ENCODE data around the gene CFAP410.
"Not testable (repeated sequence)": the region's sequence is repeated elsewhere in the genome, so short reads cannot be mapped to it uniquely, and the experiment has no call there.

The CFAP410 gene

DNA sequence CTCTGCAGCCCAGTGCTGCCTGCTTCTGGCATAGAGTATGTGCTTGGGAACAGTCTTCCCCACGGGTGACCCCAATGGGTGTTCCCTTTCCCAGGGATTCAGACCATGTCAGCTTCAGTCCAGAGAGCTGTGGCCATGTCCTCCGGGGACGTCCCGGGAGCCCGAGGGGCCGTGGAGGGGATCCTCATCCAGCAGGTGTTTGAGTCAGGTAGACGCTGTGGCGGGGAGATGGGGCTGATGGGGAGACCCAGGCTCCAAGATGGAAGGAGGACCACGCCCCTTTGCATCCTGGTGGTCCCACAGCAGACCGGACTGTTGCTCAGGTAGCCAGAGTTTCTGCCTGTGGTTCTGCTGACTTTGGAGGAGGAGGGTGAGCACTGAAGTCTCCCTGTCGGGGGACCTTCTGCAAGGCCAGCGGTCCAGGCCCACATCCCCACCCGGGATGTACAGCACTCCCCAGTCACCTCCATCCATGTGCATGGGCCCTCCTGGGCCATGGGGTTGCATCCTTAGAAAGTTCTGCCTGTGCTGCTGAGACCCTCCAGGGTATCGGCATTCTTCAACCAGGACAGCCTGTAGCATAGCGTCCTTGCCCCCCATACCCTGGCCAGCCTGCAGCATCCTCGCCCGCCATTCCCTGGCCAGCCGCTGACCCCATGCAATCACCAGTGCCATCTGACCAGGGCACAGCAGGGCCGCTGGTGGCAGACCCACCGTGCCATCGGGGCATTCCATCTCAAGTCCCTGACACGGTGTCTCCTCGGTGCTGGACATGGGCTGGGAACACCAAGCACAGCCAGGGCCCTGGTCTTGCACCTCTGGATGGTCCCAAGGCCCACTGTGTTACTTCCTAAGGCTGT lies 50.7 kb downstream of the CFAP410 start:
- in situ Hi-C loops (cut with MboI; ENCODE audit: low sequenced_read_pairs): no loop called here

DNA sequence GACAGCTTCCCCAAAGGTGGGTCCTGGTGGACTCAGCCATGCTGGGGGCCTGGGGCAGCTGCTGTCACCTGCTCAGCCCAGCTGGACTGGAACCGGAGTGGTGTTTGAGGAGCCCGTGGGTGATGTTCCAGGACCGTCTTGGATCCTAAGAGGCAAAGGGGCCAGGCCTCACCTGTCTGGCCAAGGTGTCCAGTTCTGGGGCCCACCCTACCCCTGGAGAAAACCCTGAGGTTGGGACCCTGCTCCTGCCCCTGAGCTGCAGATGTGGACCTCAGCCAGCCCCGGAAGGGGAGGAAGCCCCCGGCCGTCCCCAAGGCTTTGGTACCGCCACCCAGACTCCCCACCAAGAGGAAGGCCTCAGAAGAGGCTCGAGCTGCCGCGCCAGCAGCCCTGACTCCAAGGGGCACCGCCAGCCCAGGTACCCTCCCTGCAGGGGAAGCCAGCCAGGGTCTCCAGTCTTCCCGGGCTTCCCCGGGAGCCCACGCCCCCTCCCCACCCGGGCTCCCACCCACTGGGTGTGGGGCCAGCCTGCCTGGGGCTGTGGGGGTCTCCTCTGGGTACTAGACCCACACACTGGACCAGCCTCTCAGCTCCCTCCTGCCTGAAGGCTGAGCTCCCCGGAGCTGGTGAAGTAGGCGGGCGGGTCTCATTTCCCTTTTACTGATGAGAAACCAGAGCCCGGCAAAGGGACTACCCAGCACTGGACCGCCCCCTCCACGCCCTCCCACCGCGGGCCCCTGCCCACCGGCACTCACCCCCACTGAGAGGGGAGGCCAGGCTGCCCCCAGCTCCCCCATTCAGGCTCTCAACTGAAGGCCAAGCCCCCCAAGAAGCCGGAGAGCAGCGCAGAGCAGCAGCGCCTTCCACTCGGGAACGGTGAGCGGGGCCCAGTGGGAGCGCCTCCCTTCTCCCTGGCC lies 52.2 kb downstream of the CFAP410 start:
- in situ Hi-C loops (cut with MboI; ENCODE audit: low sequenced_read_pairs): no loop called here

DNA sequence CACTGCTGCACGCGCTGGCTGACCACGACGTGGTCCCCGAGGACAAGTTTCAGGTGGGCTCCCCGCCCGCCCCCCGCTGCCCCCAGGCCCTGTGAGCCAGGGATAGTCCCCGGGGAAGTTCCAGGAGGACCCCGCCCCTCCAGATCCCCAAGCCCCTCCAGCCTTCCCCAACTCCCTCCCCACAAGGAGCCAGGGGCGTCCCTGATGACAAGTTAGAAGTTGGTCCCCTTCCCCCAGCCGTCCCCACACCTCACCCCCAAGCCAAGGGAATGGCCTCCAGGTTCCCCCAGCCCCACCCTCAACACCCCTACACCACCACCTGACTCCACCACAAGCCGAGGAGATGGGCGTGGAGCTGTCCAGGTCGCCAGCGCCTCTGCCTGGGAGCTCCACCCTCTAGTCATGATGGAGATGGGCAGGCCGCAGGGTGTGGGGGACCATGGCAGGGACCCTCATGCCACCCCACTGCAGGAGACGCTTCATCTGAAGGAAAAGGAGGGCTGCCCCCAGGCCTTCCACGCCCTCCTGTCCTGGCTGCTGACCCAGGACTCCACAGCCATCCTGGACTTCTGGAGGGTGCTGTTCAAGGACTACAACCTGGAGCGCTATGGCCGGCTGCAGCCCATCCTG lies 53.0 kb downstream of the CFAP410 start:
- in situ Hi-C loops (cut with MboI; ENCODE audit: low sequenced_read_pairs): no loop called here

DNA sequence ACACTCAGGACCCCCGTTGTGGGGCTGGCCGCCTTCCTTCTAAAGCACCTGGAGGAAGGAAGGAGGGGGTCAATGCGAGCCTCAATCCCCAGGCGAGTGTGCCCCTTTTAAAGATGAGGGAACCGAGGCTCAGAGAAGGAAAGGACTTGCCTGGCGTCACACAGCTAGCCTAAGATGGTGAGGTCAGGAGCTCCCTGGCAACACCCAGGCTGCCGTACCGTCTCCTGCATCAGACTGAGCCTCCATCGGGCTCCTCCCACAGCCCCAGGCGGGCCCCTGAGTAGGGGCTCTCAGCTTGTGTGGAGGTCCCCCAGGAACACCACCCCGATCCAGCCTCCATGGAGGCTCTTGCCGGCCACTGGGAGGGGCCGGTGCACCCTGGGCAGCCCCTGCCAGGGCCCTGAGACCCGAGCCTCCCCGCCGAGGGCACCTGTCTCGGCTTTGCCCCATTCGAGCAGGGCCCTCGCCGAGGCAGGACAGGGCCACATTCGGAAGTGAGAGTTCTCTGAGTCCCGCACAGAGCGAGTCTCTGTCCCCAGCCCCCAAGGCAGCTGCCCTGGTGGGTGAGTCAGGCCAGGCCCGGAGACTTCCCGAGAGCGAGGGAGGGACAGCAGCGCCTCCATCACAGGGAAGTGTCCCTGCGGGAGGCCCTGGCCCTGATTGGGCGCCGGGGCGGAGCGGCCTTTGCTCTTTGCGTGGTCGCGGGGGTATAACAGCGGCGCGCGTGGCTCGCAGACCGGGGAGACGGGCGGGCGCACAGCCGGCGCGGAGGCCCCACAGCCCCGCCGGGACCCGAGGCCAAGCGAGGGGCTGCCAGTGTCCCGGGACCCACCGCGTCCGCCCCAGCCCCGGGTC lies 53.8 kb downstream of the CFAP410 start, which contains the start of gene AIRE:
Gene AIRE, plus strand, starts transcription at position 739 of the 855 bp plus-strand sequence. CDS start 131 bp downstream, outside the sequence.
- in situ Hi-C loops (cut with MboI; ENCODE audit: low sequenced_read_pairs): no loop called here

DNA sequence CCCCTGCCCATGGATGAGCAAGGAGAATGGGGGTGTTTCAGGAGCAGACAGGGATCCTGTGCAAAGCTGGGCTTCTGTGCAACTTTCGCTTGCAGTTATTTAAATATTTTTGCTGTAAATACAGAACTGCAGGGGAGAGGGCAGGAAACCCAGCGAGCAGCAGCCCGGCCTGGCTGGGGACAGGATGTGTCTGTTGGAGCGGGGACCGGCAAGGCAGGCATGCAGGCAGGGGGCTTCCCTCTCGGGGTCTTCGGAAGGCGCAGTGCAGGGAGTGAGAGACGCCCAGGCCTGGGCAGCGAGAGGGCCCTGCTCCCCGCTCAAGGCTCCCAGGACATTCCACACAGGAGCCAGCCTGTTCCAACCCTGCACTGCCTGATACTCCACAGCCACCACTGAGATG lies 55.2 kb downstream of the CFAP410 start:
- in situ Hi-C loops (cut with MboI; ENCODE audit: low sequenced_read_pairs): no loop called here

DNA sequence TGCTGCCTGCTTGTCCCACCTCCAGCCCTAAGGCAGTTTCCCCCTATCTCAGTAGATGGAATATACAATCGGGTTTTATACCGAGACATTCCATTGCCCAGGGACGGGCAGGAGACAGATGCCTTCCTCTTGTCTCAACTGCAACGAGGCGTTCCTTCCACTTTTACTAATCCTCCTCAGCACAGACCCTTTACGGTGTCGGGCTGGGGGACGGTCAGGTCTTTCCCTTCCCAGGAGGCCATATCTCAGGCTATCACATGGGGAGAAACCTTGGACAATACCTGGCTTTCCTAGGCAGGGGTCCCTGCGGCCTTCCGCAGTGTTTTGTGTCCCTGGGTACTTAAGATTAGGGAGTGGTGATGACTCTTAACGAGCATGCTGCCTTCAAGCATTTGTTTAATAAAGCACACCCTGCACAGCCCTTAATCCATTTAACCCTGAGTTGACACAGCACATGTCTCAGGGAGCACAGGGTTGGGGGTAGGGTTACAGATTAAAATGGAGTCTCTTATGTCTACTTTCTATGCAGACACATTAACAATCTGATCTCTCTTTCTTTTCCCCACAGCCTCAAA lies 55.9 kb downstream of the CFAP410 start:
- in situ Hi-C loops (cut with MboI; ENCODE audit: low sequenced_read_pairs): not testable (repeated sequence)

DNA sequence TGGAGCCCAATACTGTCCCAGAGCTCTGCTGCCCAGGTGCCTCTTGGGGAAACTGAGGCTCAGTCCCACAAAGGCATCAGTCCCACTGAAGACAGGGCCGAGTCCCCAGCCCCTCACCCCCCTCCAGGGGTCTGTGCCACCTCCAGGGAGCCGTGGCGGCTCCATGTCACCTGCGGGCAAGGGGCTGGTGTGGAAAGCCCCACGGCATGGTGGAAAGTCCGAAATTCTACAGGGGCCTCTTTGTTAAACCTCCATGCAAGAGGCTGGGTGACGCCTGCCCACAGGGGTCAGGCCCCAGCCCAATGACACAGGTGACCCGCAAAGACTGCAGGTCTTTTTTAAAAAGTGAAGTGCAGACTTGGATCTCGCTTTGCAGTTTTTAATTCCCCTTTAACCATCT lies 56.8 kb downstream of the CFAP410 start:
- in situ Hi-C loops (cut with MboI; ENCODE audit: low sequenced_read_pairs): no loop called here

DNA sequence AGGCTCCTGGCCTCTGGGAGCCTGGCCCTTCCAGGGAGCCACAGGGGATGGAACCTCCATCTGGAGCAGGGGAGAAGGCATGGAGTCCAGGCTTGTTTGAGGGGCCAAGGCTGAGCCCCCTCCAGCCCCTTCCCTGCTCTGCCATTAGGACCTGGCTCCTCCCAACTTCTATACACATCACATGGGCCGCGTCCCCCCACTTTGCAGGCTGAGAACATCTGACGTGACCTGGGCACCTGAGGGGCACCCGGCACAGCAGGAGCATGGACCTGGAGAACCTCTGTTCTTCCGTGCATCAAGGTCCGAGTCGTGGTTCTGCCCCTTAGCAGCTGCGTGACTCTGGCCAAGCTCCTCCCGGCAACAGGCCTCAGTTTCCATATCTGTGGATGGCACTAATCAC lies 57.4 kb downstream of the CFAP410 start:
- in situ Hi-C loops (cut with MboI; ENCODE audit: low sequenced_read_pairs): no loop called here

DNA sequence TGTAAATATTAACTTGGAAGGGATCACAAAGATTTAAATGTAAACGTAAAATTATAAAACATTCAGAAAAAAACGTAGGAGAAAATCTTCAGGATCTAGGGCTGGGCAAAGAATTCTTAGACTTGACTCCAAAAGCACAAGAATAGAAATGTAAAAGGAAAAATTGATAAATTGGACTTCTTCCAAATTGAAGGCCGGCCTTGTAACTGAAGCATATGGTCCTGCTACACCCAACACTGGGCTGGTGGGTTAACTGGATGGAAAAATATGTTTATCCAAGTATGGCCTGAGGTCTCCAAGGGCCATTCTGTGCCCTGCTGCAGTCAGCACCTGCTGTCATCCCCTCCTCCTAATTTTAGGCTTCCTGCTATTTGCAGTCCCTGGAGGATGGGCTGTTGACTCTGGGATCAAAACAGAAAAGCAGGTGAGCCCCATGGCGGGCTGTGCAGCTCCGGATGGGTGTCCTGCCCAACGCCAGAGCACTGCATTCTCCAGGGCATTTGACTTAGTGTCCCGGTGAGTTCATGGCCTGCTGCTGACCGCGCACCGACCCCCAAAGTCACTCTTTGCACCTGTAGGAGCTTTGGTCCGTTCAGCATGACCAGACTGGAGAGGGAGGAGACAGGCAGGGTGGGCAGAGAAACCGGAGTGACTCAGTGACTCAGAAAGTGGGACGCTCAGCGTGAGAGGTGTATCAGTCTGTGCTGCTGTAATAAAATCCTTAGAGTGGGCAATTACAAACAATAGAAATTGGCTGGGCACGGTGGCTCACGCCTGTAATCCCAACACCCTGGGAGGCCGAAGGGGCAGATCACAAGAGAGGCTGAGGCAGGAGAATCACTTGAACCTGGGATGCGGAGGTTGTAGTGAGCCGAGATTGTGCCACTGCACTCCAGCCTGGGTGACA lies 59.6 kb downstream of the CFAP410 start:
- in situ Hi-C loops (cut with MboI; ENCODE audit: low sequenced_read_pairs): no loop called here

Data from hTERT RPE-1 (cell line).